Renal cortex interstitium (tissue), 11 donors: ENCODE data around the gene MPLKIP. TPM values are rescaled to one million over a fixed set of nuclear protein-coding genes. Genes with fewer than 3 reads are reported as not detected.
A peak's percentile ranks its signal among the peaks of the same experiment; 100 is the strongest.
"Not testable (repeated sequence)": the region's sequence is repeated elsewhere in the genome, so short reads cannot be mapped to it uniquely, and the experiment has no call there.

Source experiments
- DNase-seq, 11 donors: peaks; one replicate each; pipeline ENCODE4 v3.0.0-alpha.2; 2013; ENCODE audit warnings: low read depth in 9 of 11, low spot score in 4 of 11; ENCODE audit errors: extremely low read depth in 1 of 11
- polyA plus RNA-seq, 3 donors: library from polyadenylated mRNA; unstranded; fragments of 120-200 nt; gene quantifications; one replicate each; pipeline ENCODE4 v1.2.1, GENCODE V29; 2013; ENCODE audit not compliant: insufficient read length in 3 of 3

Gene MPLKIP
- polyA plus RNA-seq, 3 donors: 45.0 to 45.4 (median 45.1) TPM

GRCh38 chr7:40145596-40146130, 11.2 kb upstream of the MPLKIP start:
- DNase-seq: not testable (repeated sequence)

- DNase-seq: not testable (repeated sequence)
Measured at GRCh38 chr7:40141916-40142315, 7.5 kb upstream of the MPLKIP start.

GRCh38 chr7:40139891-40140290, 5.5 kb upstream of the MPLKIP start:
- DNase-seq: not testable (repeated sequence)

GRCh38 chr7:40138973-40139372, 4.6 kb upstream of the MPLKIP start:
- no peak for DNase-seq

GRCh38 chr7:40137563-40137962, 3.1 kb upstream of the MPLKIP start:
- DNase-seq: no peak

GRCh38 chr7:40135317-40135610, 842 bp upstream of the MPLKIP start:
- DNase-seq: peak in 5 of 11 donors; percentile 1 to 27 (median 14)

GRCh38 chr7:40133561-40134427, 628 bp downstream of the MPLKIP start:
- DNase-seq: peak in 7 of 11 donors; percentile 2 to 21 (median 8)

GRCh38 chr7:40122940-40123254, 11.5 kb downstream of the MPLKIP start:
- no peak for DNase-seq

- not testable (repeated sequence) for DNase-seq
Measured at GRCh38 chr7:40122100-40122939, 12.1 kb downstream of the MPLKIP start.

GRCh38 chr7:40120020-40120419, 14.4 kb downstream of the MPLKIP start:
- no peak for DNase-seq

GRCh38 chr7:40118201-40118600, 16.2 kb downstream of the MPLKIP start:
- DNase-seq: not testable (repeated sequence)

- DNase-seq: not testable (repeated sequence)
Measured at GRCh38 chr7:40117199-40117598, 17.2 kb downstream of the MPLKIP start.

- no peak for DNase-seq
Measured at GRCh38 chr7:40115936-40116335, 18.5 kb downstream of the MPLKIP start.

- no peak for DNase-seq
Measured at GRCh38 chr7:40105879-40106473, 28.4 kb downstream of the MPLKIP start.

GRCh38 chr7:40102897-40103296, 31.5 kb downstream of the MPLKIP start:
- no peak for DNase-seq

- no peak for DNase-seq
Measured at GRCh38 chr7:40101201-40101600, 33.2 kb downstream of the MPLKIP start.

- no peak for DNase-seq
Measured at GRCh38 chr7:40099837-40100236, 34.6 kb downstream of the MPLKIP start.

GRCh38 chr7:40098810-40099209, 35.6 kb downstream of the MPLKIP start:
- no peak for DNase-seq

- no peak for DNase-seq
Measured at GRCh38 chr7:40097728-40098127, 36.7 kb downstream of the MPLKIP start.
